HepG2 (cell line): Measurements from ENCODE around the gene ADIRF. TPM values are rescaled to one million over a fixed set of nuclear protein-coding genes. Genes with fewer than 3 reads are reported as not detected.

Experiments used
- ATAC-seq: fragments of 200-7000 bp; cut with Tn5 transposase; 3 replicates; pipeline ENCODE4 v1.9.1; 2020; ENCODE audit warnings: mild to moderate bottlenecking, moderate library complexity
- BruUV-seq: library from RNA; stranded (reverse); fragments of 400-500 nt; replicated peaks from 2 replicates; lab custom pipeline; 2021; lab: Mats Ljungman, UMichigan
- CTCF ChIA-PET: fragments of 300-600 bp; formaldehyde crosslinking; extraction: SDS; loops from one replicate; lab custom pipeline; 2021; ENCODE audit warnings: low total read pairs, inconsistent platforms, low intra/inter-chr PET ratio; lab: Yijun Ruan, JAX
- POLR2A ChIA-PET: fragments of 350-600 bp; sonication (Branson Sonifier 250); formaldehyde crosslinking; loops from one replicate; lab custom pipeline; 2020; ENCODE audit warnings: antibody characterized with exemption, inconsistent platforms; lab: Yijun Ruan, JAX
- DNase-seq: peaks from one replicate; pipeline ENCODE4 v3.0.0-alpha.2; 2015; ENCODE audit warnings: low spot score
- FAIRE-seq: peaks from 3 replicates; lab custom pipeline; 2011; peaks lifted over from hg19 to GRCh38; lab: Jason Lieb, UNC
- H2AFZ ChIP-seq: one replicate; pipeline ENCODE4 v1.6.1; 2011; ENCODE audit warnings: low read length, inconsistent platforms
- H3K27ac ChIP-seq: fragments of 300-600 bp; 3 replicates; pipeline ENCODE4 v1.8.0; 2011; ENCODE audit warnings: mixed run types, mild to moderate bottlenecking, mixed read lengths, low read length, inconsistent platforms; ENCODE audit not compliant: insufficient read depth; ENCODE audit errors: extremely low read length
- H3K27me3 ChIP-seq, 2 experiments: fragments of 200-600 bp in 1 of 2; 2 replicates in 1 of 2; 3 replicates in 1 of 2; pipeline versions ENCODE4 v1.6.0 to v1.8.0; 2011; ENCODE audit warnings: low read length in 2 of 2, mild to moderate bottlenecking in 2 of 2, moderate library complexity in 2 of 2, inconsistent platforms in 1 of 2; ENCODE audit not compliant: insufficient read depth in 2 of 2, control insufficient read depth in 1 of 2
- H3K36me3 ChIP-seq, 2 experiments: fragments of 200-600 bp in 1 of 2; replicated peaks in 1 of 2; 2 replicates in 1 of 2; 3 replicates in 1 of 2; pipeline versions ENCODE4 v1.5.1 to v1.8.0; 2011; ENCODE audit warnings: low read length in 2 of 2, inconsistent platforms in 1 of 2; ENCODE audit not compliant: insufficient read depth in 2 of 2, control insufficient read depth in 1 of 2
- H3K4me1 ChIP-seq: 2 replicates; pipeline ENCODE4 v1.5.1; 2012; ENCODE audit warnings: low read length, inconsistent platforms; ENCODE audit not compliant: insufficient read depth
- H3K4me2 ChIP-seq: 2 replicates; pipeline ENCODE4 v1.6.0; 2011; ENCODE audit warnings: low read depth, low read length, inconsistent platforms
- H3K4me3 ChIP-seq, 3 experiments: fragments of 200-600 bp in 1 of 3; sonication (generic), shearing (Covaris generic) in 1 of 3; replicated peaks in 1 of 3; 2 replicates each; pipeline ENCODE4 v1.5.1; 2011 to 2016; ENCODE audit warnings: low read length in 3 of 3, inconsistent platforms in 2 of 3, low read depth in 2 of 3, mild to moderate bottlenecking in 2 of 3, control low read depth in 1 of 3, mixed read lengths in 1 of 3; ENCODE audit not compliant: insufficient read depth in 1 of 3
- H3K79me2 ChIP-seq: one replicate; pipeline ENCODE4 v1.6.1; 2011; ENCODE audit warnings: low read length, inconsistent platforms; ENCODE audit not compliant: insufficient read depth
- H3K9ac ChIP-seq: 2 replicates; pipeline ENCODE4 v1.6.0; 2011; ENCODE audit warnings: mild to moderate bottlenecking, low read depth, low read length, inconsistent platforms; ENCODE audit not compliant: insufficient read depth
- H3K9me3 ChIP-seq: 2 replicates; pipeline ENCODE4 v1.5.1; 2012; ENCODE audit warnings: mild to moderate bottlenecking, low read length
- H4K20me1 ChIP-seq: 2 replicates; pipeline ENCODE4 v1.6.0; 2011; ENCODE audit warnings: inconsistent platforms, mild to moderate bottlenecking, low read length, moderate library complexity; ENCODE audit not compliant: insufficient read depth
- AGO2 ChIP-seq: fragments of 200-400 bp; formaldehyde crosslinking; optimal IDR thresholded peaks from 2 replicates; pipeline ENCODE3; 2017; ENCODE audit warnings: mild to moderate bottlenecking, low read depth, low read length, moderate library complexity
- ATF2 ChIP-seq: sonication (generic); formaldehyde crosslinking; IDR thresholded peaks from 2 replicates; pipeline ENCODE4 v1.4.0; 2020; ENCODE audit warnings: missing genetic modification reagents
- BORCS8-MEF2B ChIP-seq: sonication (generic); formaldehyde crosslinking; IDR thresholded peaks from 2 replicates; pipeline ENCODE4 v1.8.0; 2022; ENCODE audit warnings: mild to moderate bottlenecking, missing genetic modification reagents
- CREBL2 ChIP-seq: sonication (generic); formaldehyde crosslinking; IDR thresholded peaks from 2 replicates; pipeline ENCODE4 v1.8.1; 2023; ENCODE audit warnings: missing genetic modification reagents, mild to moderate bottlenecking, borderline replicate concordance
- ETS1 ChIP-seq: sonication (generic); formaldehyde crosslinking; IDR thresholded peaks from 2 replicates; pipeline ENCODE4 v1.4.0; 2020; ENCODE audit warnings: missing genetic modification reagents
- ISL2 ChIP-seq: sonication (generic); formaldehyde crosslinking; IDR thresholded peaks from 2 replicates; pipeline ENCODE4 v1.5.0; 2020; ENCODE audit warnings: missing genetic modification reagents
- MBNL3 ChIP-seq: fragments of 250-450 bp; sonication (Bioruptor Pico); conservative IDR thresholded peaks from 2 replicates; pipeline ENCODE4 v1.8.0; 2022; ENCODE audit warnings: mild to moderate bottlenecking, inconsistent platforms
- NR2F2 ChIP-seq: IDR thresholded peaks from 2 replicates; pipeline ENCODE4 v1.6.1; 2012; ENCODE audit warnings: low read depth, inconsistent platforms, borderline replicate concordance
- REL ChIP-seq: sonication (generic); formaldehyde crosslinking; conservative IDR thresholded peaks from 2 replicates; pipeline ENCODE4 v1.8.0; 2022; ENCODE audit warnings: mild to moderate bottlenecking, missing genetic modification reagents, moderate library complexity
- SMYD3 ChIP-seq: sonication (generic); formaldehyde crosslinking; IDR thresholded peaks from 2 replicates; pipeline ENCODE4 v1.8.1; 2023; ENCODE audit warnings: mild to moderate bottlenecking, missing genetic modification reagents
- ZNF598 ChIP-seq: sonication (generic); formaldehyde crosslinking; IDR thresholded peaks from 2 replicates; pipeline ENCODE4 v1.5.1; 2020; ENCODE audit warnings: mild to moderate bottlenecking, missing genetic modification reagents, borderline replicate concordance
- ZNF746 ChIP-seq: sonication (generic); formaldehyde crosslinking; IDR thresholded peaks from 2 replicates; pipeline ENCODE4 v1.8.0; 2022; ENCODE audit warnings: mild to moderate bottlenecking, missing genetic modification reagents
- ZNF83 ChIP-seq: sonication (generic); formaldehyde crosslinking; IDR thresholded peaks from 2 replicates; pipeline ENCODE4 v1.4.0; 2020; ENCODE audit warnings: missing genetic modification reagents, mild to moderate bottlenecking, borderline replicate concordance
- WGBS: methylation state at CpG from one replicate; pipeline ENCODE4 v1.1.6; 2017; ENCODE audit warnings: low lambda C conversion rate; 5-methylcytosine and 5-hydroxymethylcytosine counted together
- in situ Hi-C: cut with HindIII; loops from 2 replicates; pipeline ENCODE4 v1.10.0; 2017; ENCODE audit warnings: low pct_unique_long_range_greater_than_20kb; ENCODE audit not compliant: extremely low pct_ligation_motif_present
- intact Hi-C: fragments of 100-400 bp; cut with micrococcal nuclease; formaldehyde crosslinking; loops from one replicate; pipeline ENCODE4 v1.10.0; 2022; ENCODE audit not compliant: unreplicated experiment
- polyA plus RNA-seq, 8 experiments: library from polyadenylated mRNA; depleted of rRNA in 3 of 8; stranded (reverse) in 7 of 8; unstranded in 1 of 8; fragments of >200 nt; fragmentation: Illumina TruSeq in 4 of 8; extraction: Trizol in 4 of 8; gene quantifications; 2 replicates each; pipeline versions ENCODE4 v1.2.1 to v1.2.3, GENCODE V29; 2011 to 2016; ENCODE audit warnings: low read depth in 4 of 8, missing spikeins in 1 of 8, mixed read lengths in 1 of 8; ENCODE audit not compliant: insufficient read depth in 1 of 8
- total RNA-seq, 5 experiments: library from RNA; depleted of rRNA; stranded (reverse); fragments of >200 nt; fragmentation: Illumina TruSeq; extraction: Trizol; gene quantifications; 2 replicates each; pipeline ENCODE4 v1.2.3, GENCODE V29; 2016; ENCODE audit warnings: low read depth in 1 of 5

Gene ADIRF
- total and polyA plus RNA-seq, 2 of the 13 experiments (the other 11 are each of a cell fraction or from before 2014, with no cell fraction given) = 0.13 to 0.40 TPM

- TF ChIP-seq ETS1 (CRISPR knock-in tag) (no peak), MBNL3 (CRISPR knock-in tag) (no peak)
- TF ChIP-seq, all 625 proteins: peak for 0
Measured at GRCh38 chr10:86964061-86964846, 4.0 kb upstream of the ADIRF start (continued).

- H3K4me3 ChIP-seq = no peak overlapping the region
- no peak overlapping the region for H2AFZ ChIP-seq
- 37% methylated on average over 2 of the region's 2 CpGs for WGBS
- ChIA-PET POLR2A (no interaction called here), CTCF (no interaction called here)
- H3K27ac ChIP-seq = no peak overlapping the region
- no peaks in the 10 kb centered on the region for H3K79me2 ChIP-seq
- ATAC-seq (no peak), DNase-seq (no peak), FAIRE-seq (no peak)
- in situ Hi-C loops (no loop called here), intact Hi-C loops (no loop called here)
- H3K36me3 ChIP-seq = no peaks in the 10 kb centered on the region
- no peaks in the 10 kb centered on the region for H4K20me1 ChIP-seq
- BruUV-seq = no TSS peak
- peaks cover 9 to 59% of the 10 kb centered on the region in 2 experiments; a peak in 4 of 5 replicates for H3K27me3 ChIP-seq
- H3K9ac ChIP-seq = no peak overlapping the region
- H3K9me3 ChIP-seq = no peaks in the 10 kb centered on the region
- peaks cover 43% of the 10 kb centered on the region for H3K4me1 ChIP-seq
- no peak overlapping the region for H3K4me2 ChIP-seq
- TF ChIP-seq BORCS8-MEF2B (CRISPR knock-in tag) = no peak
- no peak for TF ChIP-seq ZNF83 (CRISPR knock-in tag)
- TF ChIP-seq SMYD3 (CRISPR knock-in tag) = no peak
- no peak for TF ChIP-seq ZNF598 (CRISPR knock-in tag)
- no peak for TF ChIP-seq ZNF746
- TF ChIP-seq REL = no peak
- TF ChIP-seq AGO2 = no peak
- no peak for TF ChIP-seq ISL2 (CRISPR knock-in tag)
- no peak for TF ChIP-seq NR2F2
- TF ChIP-seq CREBL2 (CRISPR knock-in tag) = no peak
- TF ChIP-seq ATF2 (CRISPR knock-in tag) = no peak
Measured at GRCh38 chr10:86964847-86965190, 3.5 kb upstream of the ADIRF start.
